ENCODE data around the gene RXRA.

DNA sequence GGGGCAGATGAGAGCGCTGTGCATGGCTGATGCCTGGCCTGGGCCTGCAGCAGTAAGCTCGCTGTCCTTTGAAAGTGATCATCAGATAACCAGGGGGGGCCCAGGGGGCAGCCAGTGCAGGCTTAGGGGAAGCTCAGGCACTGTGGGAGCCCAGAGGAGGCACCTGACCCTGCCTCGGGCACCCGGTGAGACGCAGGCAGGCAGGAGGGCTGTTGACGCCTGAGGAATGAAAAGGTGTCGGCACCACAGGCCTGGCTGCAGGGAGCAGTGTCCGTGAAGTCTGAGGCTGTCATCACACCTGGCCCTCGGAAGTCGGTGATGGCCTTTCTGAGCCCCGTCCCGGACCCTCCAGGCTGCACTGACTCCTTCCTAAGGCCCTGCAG is 84.6 kb downstream of the RXRA start:
- TF ChIP-seq POLR2A (IDR thresholded peaks at IDR 0.05; ENCODE audit: low read depth, low read length) = no peak
- no peak for TF ChIP-seq POLR2AphosphoS5 (IDR thresholded peaks at IDR 0.05; ENCODE audit: low read depth, low read length)
- TF ChIP-seq SPI1 (IDR thresholded peaks at IDR 0.05; ENCODE audit: low read depth, low read length) = no peak

All from GM12891 (cell line).